ENCODE data around the gene DAD1. TPM values are rescaled to one million over a fixed set of nuclear protein-coding genes. Genes with fewer than 3 reads are reported as not detected.

The DAD1 gene
- polyA plus RNA-seq, 1 of the 3 experiments (the other 2 are of a cell fraction), result 406 TPM

DNA sequence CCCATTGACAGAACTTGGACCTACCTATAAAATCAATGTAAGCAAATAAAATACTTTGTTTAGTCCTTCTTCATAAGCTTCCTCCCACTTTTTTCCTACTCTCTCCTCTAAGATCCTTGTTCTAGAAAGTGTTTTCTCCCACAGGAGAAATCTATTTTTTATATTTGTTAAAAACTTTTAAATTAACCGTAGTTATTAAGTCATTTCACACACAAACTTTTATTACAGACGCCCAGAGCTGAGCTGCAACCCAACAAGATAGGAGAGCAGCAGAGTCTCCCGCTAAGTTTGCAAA, 27.7 kb downstream of the DAD1 start:
- Histone ChIP-seq H3K4me2 (no peak overlapping the region), H3K4me3 (ENCODE audit: low read depth in 2 of 2, low read length in 1 of 2) (no peak overlapping the region), H3F3A (replicated peaks; ENCODE audit: insufficient read depth) (no peaks in the 10 kb centered on the region), H3K9ac (no peak overlapping the region), H3K36me3 (replicated peaks in 1 of 2; ENCODE audit: control insufficient read depth in 1 of 2, insufficient read depth in 2 of 2, low read length in 1 of 2) (peaks cover 27 to 28% of the 10 kb centered on the region in 2 experiments), H3K9me3 (no peaks in the 10 kb centered on the region), H3K27ac (ENCODE audit: low read depth in 2 of 2, low read length in 1 of 2) (no peak overlapping the region), H2AFZ (ENCODE audit: low read depth) (no peak overlapping the region), H3K27me3 (ENCODE audit: insufficient read depth) (no peaks in the 10 kb centered on the region), H4K20me1 (ENCODE audit: insufficient read depth) (no peaks in the 10 kb centered on the region), H3K79me2 (ENCODE audit: insufficient read depth) (peaks cover 12% of the 10 kb centered on the region; the same call in 1 of the 2 replicates), H3K9me2 (no peaks in the 10 kb centered on the region), H3K4me1 (ENCODE audit: control insufficient read depth in 1 of 2, insufficient read depth in 2 of 2, low read depth in 1 of 2, low read length in 1 of 2) (peaks cover 3 to 4% of the 10 kb centered on the region in 2 experiments; a peak in 2 of 4 replicates)
- WGBS (ENCODE audit: low lambda C conversion rate), result 91% methylated on average over 3 of the region's 3 CpGs
- DNase-seq, result no peak
- CTCF ChIA-PET, result interaction anchor here (1.0 to 3.7 kb wide), 4 partner anchors 10 to 397 kb away, joined by 3 to 45 read pairs (median 6); no protein-coding TSS in a partner anchor
- POLR2A ChIA-PET, result no interaction called here
- TF ChIP-seq EP300 (IDR thresholded peaks at IDR 0.05; ENCODE audit: borderline replicate concordance in 1 of 2, low read depth in 1 of 2, low read length in 1 of 2), result no peak

DNA sequence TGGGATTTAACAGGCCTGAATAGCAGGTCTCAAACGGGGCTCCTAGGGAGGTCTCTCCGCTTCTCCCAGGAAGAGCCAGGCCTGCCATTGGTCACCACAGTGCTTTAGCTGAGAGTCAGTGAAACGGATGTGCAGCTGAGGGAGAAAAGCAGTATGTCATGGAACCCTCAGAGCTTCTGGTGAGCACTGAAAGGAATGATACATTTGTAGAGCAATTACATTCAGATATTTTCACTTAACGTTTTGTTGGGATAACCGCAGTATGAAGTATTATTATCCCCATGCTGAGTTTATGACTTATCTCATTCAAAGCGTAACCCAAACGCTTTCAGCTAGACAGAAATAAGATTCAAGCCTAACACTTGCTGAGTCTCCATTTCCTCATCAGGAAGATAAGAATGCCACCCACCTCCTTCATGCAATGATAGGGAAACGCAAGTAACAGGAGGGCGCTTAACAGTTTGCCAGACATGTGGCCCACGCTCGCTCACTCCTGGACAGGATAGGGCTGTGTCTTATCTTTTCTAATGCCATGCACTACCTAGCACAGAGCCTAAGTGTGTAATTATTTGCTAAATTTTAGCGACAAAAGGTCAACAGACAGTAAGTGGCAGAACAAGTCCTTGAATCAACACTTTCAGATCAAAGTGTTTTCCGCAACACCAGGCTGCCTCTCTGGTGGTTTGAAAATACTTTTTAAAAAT, 28.2 kb downstream of the DAD1 start:
- H3K4me2 ChIP-seq, result no peak overlapping the region
- H3F3A ChIP-seq (replicated peaks; ENCODE audit: insufficient read depth), result no peaks in the 10 kb centered on the region
- H4K20me1 ChIP-seq (ENCODE audit: insufficient read depth), result no peaks in the 10 kb centered on the region
- no peak overlapping the region for H3K4me3 ChIP-seq (ENCODE audit: low read depth in 2 of 2, low read length in 1 of 2)
- DNase-seq, result no peak
- no peak overlapping the region for H3K27ac ChIP-seq (ENCODE audit: low read depth in 2 of 2, low read length in 1 of 2)
- H3K79me2 ChIP-seq (ENCODE audit: insufficient read depth), result peaks cover 7% of the 10 kb centered on the region; the same call in 1 of the 2 replicates
- H2AFZ ChIP-seq (ENCODE audit: low read depth), result no peak overlapping the region
- ChIA-PET POLR2A (no interaction called here), CTCF (interaction anchor here (0.6 to 3.7 kb wide), 11 partner anchors 10 to 970 kb away, joined by 3 to 45 read pairs (median 4); no protein-coding TSS in a partner anchor)
- H3K9me2 ChIP-seq, result no peaks in the 10 kb centered on the region
- TF ChIP-seq FOXJ3 (CRISPR knock-in tag; IDR thresholded peaks at IDR 0.05) (no peak), ELF1 (IDR thresholded peaks at IDR 0.05) (no peak), MXI1 (IDR thresholded peaks at IDR 0.05; ENCODE audit: low read depth, low read length) (no peak), EZH2phosphoT487 (IDR thresholded peaks at IDR 0.05; ENCODE audit: borderline replicate concordance, low read depth) (no peak), RXRA (IDR thresholded peaks at IDR 0.05; ENCODE audit: borderline replicate concordance, low read depth) (no peak), TEAD4 (IDR thresholded peaks at IDR 0.05; ENCODE audit: borderline replicate concordance, insufficient read depth) (no peak), NRF1 (IDR thresholded peaks at IDR 0.05; ENCODE audit: low read depth, low read length) (no peak), GATA2 (CRISPR knock-in tag; IDR thresholded peaks at IDR 0.05) (no peak), POLR2AphosphoS5 (IDR thresholded peaks at IDR 0.05; ENCODE audit: low read depth, low read length) (no peak), NFIC (IDR thresholded peaks at IDR 0.05; ENCODE audit: borderline replicate concordance) (no peak), CHD2 (IDR thresholded peaks at IDR 0.05; ENCODE audit: low read length, partially characterized antibody) (no peak), MEF2A (IDR thresholded peaks at IDR 0.05; ENCODE audit: borderline replicate concordance, low read depth) (no peak), FOSL2 (IDR thresholded peaks at IDR 0.05; ENCODE audit: borderline replicate concordance, low read depth) (no peak)
- TF ChIP-seq, protein P1, sequence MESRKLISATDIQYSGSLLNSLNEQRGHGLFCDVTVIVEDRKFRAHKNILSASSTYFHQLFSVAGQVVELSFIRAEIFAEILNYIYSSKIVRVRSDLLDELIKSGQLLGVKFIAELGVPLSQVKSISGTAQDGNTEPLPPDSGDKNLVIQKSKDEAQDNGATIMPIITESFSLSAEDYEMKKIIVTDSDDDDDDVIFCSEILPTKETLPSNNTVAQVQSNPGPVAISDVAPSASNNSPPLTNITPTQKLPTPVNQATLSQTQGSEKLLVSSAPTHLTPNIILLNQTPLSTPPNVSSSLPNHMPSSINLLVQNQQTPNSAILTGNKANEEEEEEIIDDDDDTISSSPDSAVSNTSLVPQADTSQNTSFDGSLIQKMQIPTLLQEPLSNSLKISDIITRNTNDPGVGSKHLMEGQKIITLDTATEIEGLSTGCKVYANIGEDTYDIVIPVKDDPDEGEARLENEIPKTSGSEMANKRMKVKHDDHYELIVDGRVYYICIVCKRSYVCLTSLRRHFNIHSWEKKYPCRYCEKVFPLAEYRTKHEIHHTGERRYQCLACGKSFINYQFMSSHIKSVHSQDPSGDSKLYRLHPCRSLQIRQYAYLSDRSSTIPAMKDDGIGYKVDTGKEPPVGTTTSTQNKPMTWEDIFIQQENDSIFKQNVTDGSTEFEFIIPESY (IDR thresholded peaks at IDR 0.05; ENCODE audit: borderline replicate concordance, low read depth), result no peak
- TF ChIP-seq, protein P2, sequence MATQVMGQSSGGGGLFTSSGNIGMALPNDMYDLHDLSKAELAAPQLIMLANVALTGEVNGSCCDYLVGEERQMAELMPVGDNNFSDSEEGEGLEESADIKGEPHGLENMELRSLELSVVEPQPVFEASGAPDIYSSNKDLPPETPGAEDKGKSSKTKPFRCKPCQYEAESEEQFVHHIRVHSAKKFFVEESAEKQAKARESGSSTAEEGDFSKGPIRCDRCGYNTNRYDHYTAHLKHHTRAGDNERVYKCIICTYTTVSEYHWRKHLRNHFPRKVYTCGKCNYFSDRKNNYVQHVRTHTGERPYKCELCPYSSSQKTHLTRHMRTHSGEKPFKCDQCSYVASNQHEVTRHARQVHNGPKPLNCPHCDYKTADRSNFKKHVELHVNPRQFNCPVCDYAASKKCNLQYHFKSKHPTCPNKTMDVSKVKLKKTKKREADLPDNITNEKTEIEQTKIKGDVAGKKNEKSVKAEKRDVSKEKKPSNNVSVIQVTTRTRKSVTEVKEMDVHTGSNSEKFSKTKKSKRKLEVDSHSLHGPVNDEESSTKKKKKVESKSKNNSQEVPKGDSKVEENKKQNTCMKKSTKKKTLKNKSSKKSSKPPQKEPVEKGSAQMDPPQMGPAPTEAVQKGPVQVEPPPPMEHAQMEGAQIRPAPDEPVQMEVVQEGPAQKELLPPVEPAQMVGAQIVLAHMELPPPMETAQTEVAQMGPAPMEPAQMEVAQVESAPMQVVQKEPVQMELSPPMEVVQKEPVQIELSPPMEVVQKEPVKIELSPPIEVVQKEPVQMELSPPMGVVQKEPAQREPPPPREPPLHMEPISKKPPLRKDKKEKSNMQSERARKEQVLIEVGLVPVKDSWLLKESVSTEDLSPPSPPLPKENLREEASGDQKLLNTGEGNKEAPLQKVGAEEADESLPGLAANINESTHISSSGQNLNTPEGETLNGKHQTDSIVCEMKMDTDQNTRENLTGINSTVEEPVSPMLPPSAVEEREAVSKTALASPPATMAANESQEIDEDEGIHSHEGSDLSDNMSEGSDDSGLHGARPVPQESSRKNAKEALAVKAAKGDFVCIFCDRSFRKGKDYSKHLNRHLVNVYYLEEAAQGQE (IDR thresholded peaks at IDR 0.05; ENCODE audit: low read depth, low read length), result no peak
- TF ChIP-seq, protein P3, sequence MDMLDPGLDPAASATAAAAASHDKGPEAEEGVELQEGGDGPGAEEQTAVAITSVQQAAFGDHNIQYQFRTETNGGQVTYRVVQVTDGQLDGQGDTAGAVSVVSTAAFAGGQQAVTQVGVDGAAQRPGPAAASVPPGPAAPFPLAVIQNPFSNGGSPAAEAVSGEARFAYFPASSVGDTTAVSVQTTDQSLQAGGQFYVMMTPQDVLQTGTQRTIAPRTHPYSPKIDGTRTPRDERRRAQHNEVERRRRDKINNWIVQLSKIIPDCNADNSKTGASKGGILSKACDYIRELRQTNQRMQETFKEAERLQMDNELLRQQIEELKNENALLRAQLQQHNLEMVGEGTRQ (IDR thresholded peaks at IDR 0.05; ENCODE audit: borderline replicate concordance, low read depth, low read length), result no peak
- H3K4me1 ChIP-seq (ENCODE audit: control insufficient read depth in 1 of 2, insufficient read depth in 2 of 2, low read depth in 1 of 2, low read length in 1 of 2), result peaks cover 3 to 9% of the 10 kb centered on the region in 2 experiments; a peak in 3 of 4 replicates
- 88% methylated on average over 13 of the region's 13 CpGs for WGBS (ENCODE audit: low lambda C conversion rate)
- peaks cover 23 to 24% of the 10 kb centered on the region in 2 experiments for H3K36me3 ChIP-seq (replicated peaks in 1 of 2; ENCODE audit: control insufficient read depth in 1 of 2, insufficient read depth in 2 of 2, low read length in 1 of 2)
- H3K9me3 ChIP-seq, result no peaks in the 10 kb centered on the region
- no peak overlapping the region for H3K9ac ChIP-seq
- no peaks in the 10 kb centered on the region for H3K27me3 ChIP-seq (ENCODE audit: insufficient read depth)

Data from SK-N-SH (cell line).